GM19328 (cell line): Measurements from ENCODE around the gene OTOP3.
A peak's percentile ranks its signal among the peaks of the same experiment; 100 is the strongest.
"Not testable (repeated sequence)": the region's sequence is repeated elsewhere in the genome, so short reads cannot be mapped to it uniquely, and the experiment has no call there.

ENCODE experiments used
- ATAC-seq: cut with Tn5 transposase; IDR thresholded peaks from one replicate; pipeline ENCODE4 v1.9.1; 2021; ENCODE audit warnings: mild to moderate bottlenecking, moderate library complexity; ENCODE audit not compliant: unreplicated experiment

The OTOP3 gene

GRCh38 chr17:74981318-74981978 is 45.8 kb downstream of the OTOP3 start:
- no peak for ATAC-seq

- no peak for ATAC-seq
These were observed 46.4 kb downstream of the OTOP3 start for GRCh38 chr17:74981979-74982662.

- ATAC-seq: not testable (repeated sequence)
These were observed 47.1 kb downstream of the OTOP3 start for GRCh38 chr17:74982663-74983313.

- ATAC-seq: no peak
These were observed 50.5 kb downstream of the OTOP3 start for GRCh38 chr17:74986206-74986576.

- peak; percentile 91 for ATAC-seq
These were observed 51.8 kb downstream of the OTOP3 start, which contains the start of gene CDR2L for GRCh38 chr17:74987418-74987908. CDR2L (plus strand) TSS chr17:74987632; CDS start chr17:74988044, 412 bp downstream.

GRCh38 chr17:74987909-74988711 is 52.4 kb downstream of the OTOP3 start:
- ATAC-seq: peak; percentile 22

- no peak for ATAC-seq
These were observed 54.9 kb downstream of the OTOP3 start for GRCh38 chr17:74990581-74991105.

- ATAC-seq: no peak
These were observed 56.5 kb downstream of the OTOP3 start for GRCh38 chr17:74992223-74992622.

- no peak for ATAC-seq
These were observed 58.7 kb downstream of the OTOP3 start for GRCh38 chr17:74994440-74994839.

GRCh38 chr17:74995847-74996246 is 60.1 kb downstream of the OTOP3 start:
- no peak for ATAC-seq

- no peak for ATAC-seq
These were observed 63.1 kb downstream of the OTOP3 start for GRCh38 chr17:74998783-74999182.

GRCh38 chr17:74999523-74999922 is 63.8 kb downstream of the OTOP3 start:
- ATAC-seq: no peak
